HCT116 (cell line): Measurements from ENCODE around the gene TJP3. TPM values are rescaled to one million over a fixed set of nuclear protein-coding genes. Genes with fewer than 3 reads are reported as not detected.

Source experiments
- ATAC-seq: fragments of 200-7000 bp; cut with Tn5 transposase; 2 replicates; pipeline ENCODE4 v1.9.1; 2020; ENCODE audit warnings: mild to moderate bottlenecking, moderate library complexity
- BruUV-seq: library from RNA; stranded (reverse); fragments of 400-500 nt; replicated peaks from 2 replicates; lab custom pipeline; 2021; lab: Mats Ljungman, UMichigan
- CTCF ChIA-PET: fragments of 300-600 bp; sonication (Branson Sonifier 250); formaldehyde crosslinking; loops from one replicate; lab custom pipeline; 2021; ENCODE audit warnings: antibody characterized with exemption; lab: Charles Lee
- POLR2A ChIA-PET: fragments of 300-600, 350-600 bp; sonication (Branson Sonifier 250); formaldehyde crosslinking; loops from one replicate; lab custom pipeline; 2021; ENCODE audit warnings: antibody characterized with exemption; lab: Charles Lee
- RAD21 ChIA-PET, 2 experiments: fragments of 300-600 bp; sonication (Branson Sonifier 250); formaldehyde crosslinking; loops; one replicate each; lab custom pipeline; 2023; ENCODE audit warnings: low total read pairs in 2 of 2; ENCODE audit not compliant: uncharacterized antibody in 2 of 2, unreplicated experiment in 2 of 2, low non-redundant PET in 1 of 2; lab: Charles Lee
- DNase-seq: peaks from one replicate; pipeline ENCODE4 v3.0.0-alpha.2; 2010; ENCODE audit warnings: low read depth, low spot score
- H2AFZ ChIP-seq: fragments of 200-600 bp; shearing (Covaris generic), sonication (generic); 2 replicates; pipeline ENCODE4 v1.6.1; 2017; ENCODE audit warnings: low read depth, mixed run types, mixed read lengths, antibody characterized with exemption, low read length; ENCODE audit not compliant: poor library complexity, severe bottlenecking
- H3K27ac ChIP-seq: 2 replicates; pipeline ENCODE4 v1.5.1; 2012; ENCODE audit warnings: low read depth, low read length
- H3K27me3 ChIP-seq: fragments of 200-600 bp; sonication (generic); 2 replicates; pipeline ENCODE4 v1.6.1; 2016; ENCODE audit warnings: mixed run types, low read length, mixed read lengths; ENCODE audit not compliant: insufficient read depth
- H3K36me3 ChIP-seq, 2 experiments: fragments of 200-500 bp in 1 of 2; fragments of 200-600 bp in 1 of 2; sonication (Bioruptor generic) in 1 of 2; sonication (generic) in 1 of 2; 2 replicates each; pipeline versions ENCODE4 v1.5.1 to v1.6.1; 2014 to 2016; ENCODE audit warnings: low read length in 2 of 2, inconsistent platforms in 1 of 2, mixed read lengths in 1 of 2, mixed run types in 1 of 2; ENCODE audit not compliant: insufficient read depth in 2 of 2, control insufficient read depth in 1 of 2
- H3K4me1 ChIP-seq, 2 experiments: fragments of 200-600 bp in 1 of 2; sonication (generic) in 1 of 2; 2 replicates each; pipeline versions ENCODE4 v1.5.1 to v1.6.1; 2012 to 2017; ENCODE audit warnings: low read length in 2 of 2, inconsistent platforms in 1 of 2, mild to moderate bottlenecking in 1 of 2, mixed read lengths in 1 of 2, mixed run types in 1 of 2, moderate library complexity in 1 of 2; ENCODE audit not compliant: insufficient read depth in 2 of 2, control insufficient read depth in 1 of 2
- H3K4me2 ChIP-seq: fragments of 200-600 bp; sonication (generic); 2 replicates; pipeline ENCODE4 v1.6.1; 2017; ENCODE audit warnings: mixed run types, low read length, mixed read lengths
- H3K4me3 ChIP-seq, 2 experiments: fragments of 200-600 bp in 1 of 2; sonication (generic) in 1 of 2; replicated peaks in 1 of 2; 2 replicates each; pipeline ENCODE4 v1.5.1; 2011 to 2016; ENCODE audit warnings: low read length in 2 of 2, control low read depth in 1 of 2, low read depth in 1 of 2, mild to moderate bottlenecking in 1 of 2, mixed read lengths in 1 of 2, mixed run types in 1 of 2
- H3K79me2 ChIP-seq: fragments of 200-600 bp; sonication (generic); 2 replicates; pipeline ENCODE4 v1.6.1; 2017; ENCODE audit warnings: mild to moderate bottlenecking, mixed run types, low read length, moderate library complexity, mixed read lengths; ENCODE audit not compliant: insufficient read depth
- H3K9ac ChIP-seq: fragments of 200-600 bp; sonication (generic); 2 replicates; pipeline ENCODE4 v1.6.1; 2016; ENCODE audit warnings: low read length, mixed read lengths
- H3K9me2 ChIP-seq: fragments of 200-600 bp; sonication (generic), shearing (Covaris generic); 2 replicates; pipeline ENCODE4 v1.6.1; 2017; ENCODE audit warnings: mixed run types, mild to moderate bottlenecking, moderate library complexity; ENCODE audit not compliant: insufficient read depth
- H3K9me3 ChIP-seq, 2 experiments: fragments of 200-500 bp in 1 of 2; fragments of 200-600 bp in 1 of 2; sonication (Bioruptor generic) in 1 of 2; sonication (generic) in 1 of 2; 2 replicates each; pipeline ENCODE4 v1.6.1; 2014 to 2017; ENCODE audit warnings: low read length in 2 of 2, mixed read lengths in 2 of 2, inconsistent platforms in 1 of 2, low read depth in 1 of 2, mild to moderate bottlenecking in 1 of 2, mixed run types in 1 of 2, moderate library complexity in 1 of 2; ENCODE audit not compliant: control insufficient read depth in 1 of 2, insufficient read depth in 1 of 2
- H4K20me1 ChIP-seq: fragments of 200-600 bp; sonication (generic), shearing (Covaris generic); 2 replicates; pipeline ENCODE4 v1.6.1; 2017; ENCODE audit warnings: mixed run types, mild to moderate bottlenecking, moderate library complexity; ENCODE audit not compliant: insufficient read depth
- CBX3 ChIP-seq: IDR thresholded peaks from 2 replicates; pipeline ENCODE4 v1.6.1; 2012; ENCODE audit warnings: low read depth
- EZH2 ChIP-seq: fragments of 200-600 bp; sonication (generic); IDR thresholded peaks from 2 replicates; pipeline ENCODE4 v1.6.1; 2017; ENCODE audit warnings: antibody characterized with exemption, mixed run types
- JUND ChIP-seq: IDR thresholded peaks from 2 replicates; pipeline ENCODE4 v1.6.1; 2012
- POLR2A ChIP-seq: IDR thresholded peaks from 2 replicates; pipeline ENCODE4 v1.7.0; 2011; ENCODE audit warnings: borderline replicate concordance; ENCODE audit not compliant: insufficient read depth, insufficient read length; ENCODE audit errors: extremely low read depth
- POLR2AphosphoS5 ChIP-seq: IDR thresholded peaks from 2 replicates; pipeline ENCODE4 v1.6.1; 2011; ENCODE audit warnings: mild to moderate bottlenecking, low read depth, low read length, moderate library complexity
- SP1 ChIP-seq: IDR thresholded peaks from 2 replicates; pipeline ENCODE4 v1.6.1; 2012; ENCODE audit warnings: low read depth
- TCF7L2 ChIP-seq: IDR thresholded peaks from 2 replicates; pipeline ENCODE4 v1.7.0; 2011; ENCODE audit warnings: borderline replicate concordance, inconsistent platforms; ENCODE audit not compliant: insufficient read depth, insufficient read length; ENCODE audit errors: extremely low read depth
- intact Hi-C: fragments of 100-400 bp; cut with micrococcal nuclease; formaldehyde crosslinking; loops from 2 replicates; pipeline ENCODE4 v1.10.0; 2022
- total RNA-seq: library from RNA; stranded (reverse); gene quantifications from one replicate; pipeline ENCODE4 v1.2.1, GENCODE V29; 2021; ENCODE audit not compliant: unreplicated experiment
- TF ChIP-seq, protein P1 (sequence below): IDR thresholded peaks from 2 replicates; pipeline ENCODE4 v1.6.1; 2012
- TF ChIP-seq, protein P2 (sequence below): IDR thresholded peaks from 2 replicates; pipeline ENCODE4 v1.6.1; 2012; ENCODE audit warnings: low read depth
- TF ChIP-seq, protein P3 (sequence below): IDR thresholded peaks from 2 replicates; pipeline ENCODE4 v1.6.1; 2011; ENCODE audit warnings: mild to moderate bottlenecking, low read length, moderate library complexity; ENCODE audit not compliant: insufficient replicate concordance; ENCODE audit errors: extremely low read depth

TJP3 gene
- total RNA-seq, 1 experiment from 2014 or later = 69.6 TPM

DNA sequence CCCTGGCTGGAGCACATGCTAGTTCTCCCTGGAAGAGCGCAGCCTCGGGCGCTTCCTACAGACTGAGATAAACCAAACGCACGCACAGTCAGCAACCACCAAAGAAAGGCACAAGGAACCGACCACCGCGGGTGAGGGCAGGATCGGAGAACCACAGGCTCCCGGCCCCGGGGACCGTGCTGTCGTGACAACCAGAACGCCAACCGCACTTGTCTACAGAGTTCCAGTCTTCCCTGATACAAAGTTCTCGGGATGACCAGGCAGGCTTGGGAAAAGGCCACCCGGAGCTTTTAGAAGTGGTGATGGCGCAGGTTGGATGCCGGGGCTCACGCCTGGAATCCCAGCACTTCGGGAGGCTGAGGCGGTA, 48.5 kb upstream of the TJP3 start:
- Histone ChIP-seq H4K20me1 (no peaks in the 10 kb centered on the region), H3K9me2 (no peaks in the 10 kb centered on the region), H3K4me2 (no peak overlapping the region), H3K4me1 (peaks cover 0 to 7% of the 10 kb centered on the region in 2 experiments; a peak in 1 of 4 replicates), H2AFZ (no peak overlapping the region), H3K79me2 (no peaks in the 10 kb centered on the region), H3K4me3 (no peak overlapping the region), H3K27me3 (no peaks in the 10 kb centered on the region), H3K27ac (no peak overlapping the region), H3K9ac (no peak overlapping the region), H3K9me3 (no peaks in the 10 kb centered on the region), H3K36me3 (peaks cover 9% of the 10 kb centered on the region in 2 experiments; a peak in 3 of 4 replicates)
- no TSS peak for BruUV-seq
- no peak for TF ChIP-seq POLR2AphosphoS5
- no peak for TF ChIP-seq CBX3
- TF ChIP-seq TCF7L2 = no peak
- TF ChIP-seq, protein P1, sequence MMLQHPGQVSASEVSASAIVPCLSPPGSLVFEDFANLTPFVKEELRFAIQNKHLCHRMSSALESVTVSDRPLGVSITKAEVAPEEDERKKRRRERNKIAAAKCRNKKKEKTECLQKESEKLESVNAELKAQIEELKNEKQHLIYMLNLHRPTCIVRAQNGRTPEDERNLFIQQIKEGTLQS = no peak
- RAD21 ChIA-PET = no interaction called here
- ATAC-seq (no peak), DNase-seq (no peak)
- POLR2A ChIA-PET = no interaction called here
- CTCF ChIA-PET = no interaction called here
- intact Hi-C loops = no loop called here

DNA sequence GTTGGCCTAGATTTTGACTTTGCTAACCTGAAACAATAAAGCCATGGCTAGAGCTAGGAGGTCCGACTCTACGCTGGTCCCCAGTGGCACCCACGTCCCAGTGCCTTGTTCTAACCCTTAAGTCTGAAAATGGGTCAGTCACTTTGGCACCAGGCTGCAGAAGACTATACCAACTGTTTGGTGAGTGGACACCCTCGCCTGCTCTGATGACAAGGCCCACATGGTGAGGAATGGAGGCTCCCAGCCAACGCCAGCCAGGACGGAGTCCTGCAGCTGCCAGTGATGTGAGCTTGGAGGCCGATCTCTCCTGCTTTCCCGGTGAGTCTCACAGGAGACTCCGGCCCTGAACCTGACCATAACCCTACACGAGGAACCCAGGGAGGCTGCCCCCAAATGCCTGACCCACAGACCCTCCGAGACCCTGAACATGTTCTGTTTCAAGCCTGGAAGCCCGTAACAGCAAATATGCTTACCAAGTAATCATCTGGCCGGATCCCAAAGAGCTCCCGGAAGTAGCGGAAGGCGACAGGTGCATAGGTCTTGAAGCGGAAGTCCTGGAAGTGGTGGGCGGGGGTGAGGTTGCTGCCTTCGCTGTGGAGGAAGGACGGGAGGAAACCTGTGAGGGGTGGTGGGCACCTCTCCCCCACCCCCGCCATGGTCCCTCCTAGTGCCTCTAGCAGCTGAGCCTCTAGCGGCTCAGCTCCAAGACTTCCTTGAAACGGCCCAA, 47.5 kb upstream of the TJP3 start:
- CTCF ChIA-PET = no interaction called here
- H3K79me2 ChIP-seq = no peaks in the 10 kb centered on the region
- ATAC-seq (no peak), DNase-seq (no peak)
- no peak overlapping the region for H3K27ac ChIP-seq
- peaks cover 0 to 13% of the 10 kb centered on the region in 2 experiments; a peak in 1 of 4 replicates for H3K4me1 ChIP-seq
- no peaks in the 10 kb centered on the region for H3K9me2 ChIP-seq
- H3K27me3 ChIP-seq = no peaks in the 10 kb centered on the region
- no peak overlapping the region for H3K4me2 ChIP-seq
- BruUV-seq = no TSS peak
- RAD21 ChIA-PET = no interaction called here
- H3K36me3 ChIP-seq = peaks cover 9% of the 10 kb centered on the region in 2 experiments; a peak in 3 of 4 replicates
- H3K9ac ChIP-seq = no peak overlapping the region
- intact Hi-C loops = no loop called here
- H4K20me1 ChIP-seq = no peaks in the 10 kb centered on the region
- H3K9me3 ChIP-seq = no peaks in the 10 kb centered on the region
- H3K4me3 ChIP-seq = no peak overlapping the region
- H2AFZ ChIP-seq = no peak overlapping the region
- POLR2A ChIA-PET = no interaction called here
- TF ChIP-seq POLR2AphosphoS5 = no peak
- no peak for TF ChIP-seq TCF7L2
- TF ChIP-seq SP1 = no peak
- TF ChIP-seq POLR2A = no peak
- TF ChIP-seq, protein P2, sequence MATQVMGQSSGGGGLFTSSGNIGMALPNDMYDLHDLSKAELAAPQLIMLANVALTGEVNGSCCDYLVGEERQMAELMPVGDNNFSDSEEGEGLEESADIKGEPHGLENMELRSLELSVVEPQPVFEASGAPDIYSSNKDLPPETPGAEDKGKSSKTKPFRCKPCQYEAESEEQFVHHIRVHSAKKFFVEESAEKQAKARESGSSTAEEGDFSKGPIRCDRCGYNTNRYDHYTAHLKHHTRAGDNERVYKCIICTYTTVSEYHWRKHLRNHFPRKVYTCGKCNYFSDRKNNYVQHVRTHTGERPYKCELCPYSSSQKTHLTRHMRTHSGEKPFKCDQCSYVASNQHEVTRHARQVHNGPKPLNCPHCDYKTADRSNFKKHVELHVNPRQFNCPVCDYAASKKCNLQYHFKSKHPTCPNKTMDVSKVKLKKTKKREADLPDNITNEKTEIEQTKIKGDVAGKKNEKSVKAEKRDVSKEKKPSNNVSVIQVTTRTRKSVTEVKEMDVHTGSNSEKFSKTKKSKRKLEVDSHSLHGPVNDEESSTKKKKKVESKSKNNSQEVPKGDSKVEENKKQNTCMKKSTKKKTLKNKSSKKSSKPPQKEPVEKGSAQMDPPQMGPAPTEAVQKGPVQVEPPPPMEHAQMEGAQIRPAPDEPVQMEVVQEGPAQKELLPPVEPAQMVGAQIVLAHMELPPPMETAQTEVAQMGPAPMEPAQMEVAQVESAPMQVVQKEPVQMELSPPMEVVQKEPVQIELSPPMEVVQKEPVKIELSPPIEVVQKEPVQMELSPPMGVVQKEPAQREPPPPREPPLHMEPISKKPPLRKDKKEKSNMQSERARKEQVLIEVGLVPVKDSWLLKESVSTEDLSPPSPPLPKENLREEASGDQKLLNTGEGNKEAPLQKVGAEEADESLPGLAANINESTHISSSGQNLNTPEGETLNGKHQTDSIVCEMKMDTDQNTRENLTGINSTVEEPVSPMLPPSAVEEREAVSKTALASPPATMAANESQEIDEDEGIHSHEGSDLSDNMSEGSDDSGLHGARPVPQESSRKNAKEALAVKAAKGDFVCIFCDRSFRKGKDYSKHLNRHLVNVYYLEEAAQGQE = no peak
- no peak for TF ChIP-seq JUND
- no peak for TF ChIP-seq CBX3
- TF ChIP-seq EZH2 = no peak
- TF ChIP-seq, protein P3, sequence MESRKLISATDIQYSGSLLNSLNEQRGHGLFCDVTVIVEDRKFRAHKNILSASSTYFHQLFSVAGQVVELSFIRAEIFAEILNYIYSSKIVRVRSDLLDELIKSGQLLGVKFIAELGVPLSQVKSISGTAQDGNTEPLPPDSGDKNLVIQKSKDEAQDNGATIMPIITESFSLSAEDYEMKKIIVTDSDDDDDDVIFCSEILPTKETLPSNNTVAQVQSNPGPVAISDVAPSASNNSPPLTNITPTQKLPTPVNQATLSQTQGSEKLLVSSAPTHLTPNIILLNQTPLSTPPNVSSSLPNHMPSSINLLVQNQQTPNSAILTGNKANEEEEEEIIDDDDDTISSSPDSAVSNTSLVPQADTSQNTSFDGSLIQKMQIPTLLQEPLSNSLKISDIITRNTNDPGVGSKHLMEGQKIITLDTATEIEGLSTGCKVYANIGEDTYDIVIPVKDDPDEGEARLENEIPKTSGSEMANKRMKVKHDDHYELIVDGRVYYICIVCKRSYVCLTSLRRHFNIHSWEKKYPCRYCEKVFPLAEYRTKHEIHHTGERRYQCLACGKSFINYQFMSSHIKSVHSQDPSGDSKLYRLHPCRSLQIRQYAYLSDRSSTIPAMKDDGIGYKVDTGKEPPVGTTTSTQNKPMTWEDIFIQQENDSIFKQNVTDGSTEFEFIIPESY = no peak
